H1 (cell line): Measurements from ENCODE around the gene TNFAIP2. TPM values are rescaled to one million over a fixed set of nuclear protein-coding genes. Genes with fewer than 3 reads are reported as not detected.

Experiments
- MAFK ChIP-seq: IDR thresholded peaks from 2 replicates; pipeline ENCODE4 v1.6.1; 2012; ENCODE audit warnings: low read depth, mild to moderate bottlenecking, improper control_type of control experiment, low read length
- NANOG ChIP-seq: IDR thresholded peaks from 2 replicates; pipeline ENCODE4 v1.6.1; 2011; ENCODE audit warnings: low read length, low read depth, mild to moderate bottlenecking, inconsistent platforms; ENCODE audit not compliant: insufficient read depth, poor library complexity, severe bottlenecking
- POLR2AphosphoS5 ChIP-seq: IDR thresholded peaks from 2 replicates; pipeline ENCODE4 v1.6.1; 2011; ENCODE audit warnings: low read depth, low read length
- POU5F1 ChIP-seq: IDR thresholded peaks from 2 replicates; pipeline ENCODE4 v1.6.1; 2011; ENCODE audit warnings: low read depth, mild to moderate bottlenecking, low read length, moderate library complexity
- RXRA ChIP-seq: IDR thresholded peaks from 2 replicates; pipeline ENCODE4 v1.6.1; 2011; ENCODE audit warnings: low read depth, mild to moderate bottlenecking, low read length, moderate library complexity; ENCODE audit not compliant: insufficient read depth
- SUZ12 ChIP-seq: fragments of 200-600 bp; sonication (generic); IDR thresholded peaks from 2 replicates; pipeline ENCODE4 v1.6.1; 2012; ENCODE audit warnings: mild to moderate bottlenecking, inconsistent platforms, low read length, moderate library complexity, mixed read lengths
- polyA plus RNA-seq, 7 experiments: library from polyadenylated mRNA; depleted of rRNA in 3 of 7; stranded (reverse) in 5 of 7; unstranded in 2 of 7; fragments of >200 nt in 5 of 7; fragments of 200-250 nt in 2 of 7; gene quantifications; 1 replicate in 5 of 7; 2 replicates in 1 of 7; 4 replicates in 1 of 7; pipeline versions ENCODE4 v1.2.1 to v1.2.3, GENCODE V29; 2011 to 2013; ENCODE audit warnings: missing spikeins in 2 of 7, mixed read lengths in 2 of 7
- total RNA-seq: library from RNA; stranded (reverse); fragmentation: NEBNext Ultra II Directional; extraction: Animal tissue kit (Norgen Biotek cat#: 25700); gene quantifications from 2 replicates; pipeline ENCODE4 v1.2.1, GENCODE V29; 2021

TNFAIP2 gene
- total and polyA plus RNA-seq, 2 of the 8 experiments (the other 6 are each of a cell fraction or from before 2014, with no cell fraction given), result 28.3 to 34.5 TPM

DNA sequence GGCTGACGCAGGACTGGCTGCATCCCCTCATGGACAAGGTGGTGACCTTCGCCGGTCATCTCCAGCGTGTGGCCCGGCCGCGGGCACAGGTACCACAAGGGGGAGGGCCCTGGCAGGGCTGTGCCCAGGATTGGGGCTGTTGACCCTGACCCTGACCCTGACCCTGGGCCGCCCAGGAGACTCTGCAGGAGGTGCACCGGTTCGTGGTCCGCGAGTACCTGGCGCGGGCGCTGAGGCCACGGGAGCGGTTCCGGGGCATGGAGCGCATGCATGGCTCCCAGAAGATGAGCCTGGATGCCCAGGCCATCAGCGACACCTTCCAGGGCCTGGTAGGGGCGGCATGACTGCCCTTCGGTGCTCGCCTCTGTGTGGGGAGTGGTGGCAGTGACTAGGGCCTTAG is 15.8 kb upstream of the TNFAIP2 start (continued):
- no peak for TF ChIP-seq RXRA
- no peak for TF ChIP-seq POLR2AphosphoS5
- no peak for TF ChIP-seq SUZ12
- TF ChIP-seq NANOG, result no peak
- no peak for TF ChIP-seq POU5F1
- TF ChIP-seq MAFK, result no peak
